HG02763 (cell line): ENCODE results near the gene IL24.

Source experiments
- ATAC-seq: cut with Tn5 transposase; IDR thresholded peaks from one replicate; pipeline ENCODE4 v1.9.1; 2021; ENCODE audit warnings: mild to moderate bottlenecking, moderate library complexity; ENCODE audit not compliant: unreplicated experiment

Gene IL24

DNA sequence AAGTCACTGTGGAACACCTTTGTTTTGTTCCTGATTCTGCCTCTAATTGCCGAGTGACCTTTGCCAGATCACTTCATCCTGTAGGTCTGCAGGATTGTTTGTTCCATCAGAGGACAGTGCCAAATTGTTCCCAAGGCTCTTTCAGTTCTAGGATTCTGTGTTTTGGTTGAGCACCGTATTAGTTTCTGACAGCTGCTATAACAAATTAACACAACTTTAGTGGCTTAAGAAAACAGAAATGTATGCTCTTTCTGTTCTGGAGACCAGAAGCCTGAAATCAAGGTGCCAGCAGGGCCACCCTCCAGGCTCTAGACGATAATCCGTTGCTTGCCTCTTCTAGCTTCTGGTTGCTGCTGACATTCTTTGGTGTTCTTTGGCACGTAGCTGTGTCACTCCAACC, 52.4 kb downstream of the IL24 start:
- ATAC-seq = no peak

DNA sequence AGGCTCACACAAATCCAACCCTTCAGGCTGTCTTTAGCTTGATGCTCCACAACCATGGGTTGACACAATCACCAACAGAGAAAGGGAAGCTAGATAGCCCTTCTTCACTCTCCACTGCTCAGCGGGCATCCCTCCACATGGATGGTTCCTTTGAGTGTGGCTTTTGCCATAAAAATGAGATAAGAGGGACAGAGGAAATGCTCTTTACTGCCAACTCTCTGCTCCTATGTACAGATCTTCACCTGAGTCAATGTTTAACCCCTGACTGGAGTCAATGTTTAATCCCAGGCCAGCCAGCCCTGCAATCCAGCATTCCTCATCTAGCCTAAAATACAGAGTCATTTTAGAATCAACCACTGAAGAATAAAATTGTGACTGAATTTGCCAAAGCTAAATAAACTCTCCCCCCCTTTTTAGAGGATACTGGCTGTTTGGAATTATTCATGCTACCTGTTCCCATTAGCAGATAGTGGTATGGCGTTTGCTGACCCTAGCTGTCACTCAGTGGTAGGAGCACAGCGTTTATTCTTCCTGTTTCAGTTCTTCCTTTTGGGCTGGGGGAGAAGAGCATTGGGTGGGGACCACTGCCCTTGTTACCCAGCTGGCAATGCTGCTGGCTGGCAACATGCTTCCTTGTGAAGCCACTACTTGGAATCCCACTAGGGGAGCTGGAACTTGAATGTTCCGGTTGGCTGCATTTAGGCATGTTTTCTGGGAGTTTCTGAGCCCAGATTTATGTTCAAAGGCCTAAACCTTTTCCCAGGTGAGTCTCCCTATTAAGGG, 54.3 kb downstream of the IL24 start:
- ATAC-seq = no peak

DNA sequence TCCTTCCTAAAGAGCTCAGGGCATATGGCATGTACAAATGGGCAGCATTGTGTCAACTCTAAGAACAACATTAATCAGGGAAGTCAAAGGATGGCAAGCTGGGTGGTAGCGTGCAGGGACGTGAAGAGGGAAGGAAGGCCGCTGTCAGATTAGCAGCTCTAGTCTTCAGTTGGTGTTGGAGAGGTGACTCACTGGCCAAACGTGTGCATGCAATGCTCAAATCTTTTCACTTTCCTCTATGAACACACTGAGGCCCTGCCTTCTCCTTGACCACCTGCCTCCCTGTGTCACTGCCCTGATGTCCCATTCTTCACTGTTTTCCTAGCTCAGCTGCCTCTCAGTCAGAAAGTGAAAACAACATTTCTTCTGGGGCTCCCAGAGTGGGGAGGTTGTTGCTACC, 54.9 kb downstream of the IL24 start:
- no peak for ATAC-seq

DNA sequence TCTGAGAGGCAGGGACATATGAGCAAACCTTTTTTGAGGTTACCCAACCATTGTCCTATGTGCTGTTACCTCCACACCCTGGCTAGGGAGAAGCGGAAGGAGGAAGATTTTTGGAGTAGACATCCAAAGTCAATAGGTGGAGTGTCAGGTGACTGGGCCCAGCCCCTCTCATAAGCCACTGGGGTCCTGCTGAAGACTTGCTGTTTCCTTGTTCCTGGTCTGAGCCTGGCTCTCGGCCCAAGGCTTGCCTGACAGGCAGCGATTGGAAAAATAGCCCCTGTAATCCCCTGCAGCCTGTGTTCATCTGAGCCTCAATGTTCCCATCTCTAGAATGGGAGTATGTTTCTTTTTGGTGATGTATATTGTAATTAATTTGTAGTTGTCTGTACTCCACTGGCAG, 55.9 kb downstream of the IL24 start:
- ATAC-seq = no peak

DNA sequence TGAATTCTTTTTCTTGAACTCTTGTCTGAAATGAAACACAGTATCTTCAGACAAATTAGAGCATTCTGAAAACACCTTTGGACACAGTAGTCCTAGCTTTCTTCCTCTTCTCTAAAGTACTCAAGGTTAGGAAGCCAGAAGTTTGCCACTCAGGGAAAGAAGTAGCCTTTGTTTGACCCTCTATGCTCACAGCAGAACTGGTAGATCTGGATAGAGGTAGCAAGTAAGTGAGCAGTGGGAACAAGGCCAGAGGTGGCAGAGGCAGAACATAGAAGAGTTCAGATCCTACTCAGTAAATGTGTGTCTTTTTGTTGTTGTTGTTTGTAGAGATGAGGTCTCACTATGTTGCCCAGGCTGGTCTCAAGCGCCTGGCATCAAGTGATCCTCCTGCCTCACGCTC, 56.4 kb downstream of the IL24 start:
- ATAC-seq = no peak
